ENCODE data around the gene TSEN2. TPM values are rescaled to one million over a fixed set of nuclear protein-coding genes. Genes with fewer than 3 reads are reported as not detected.

The TSEN2 gene
- total and polyA plus RNA-seq, 10 of the 15 experiments (the other 5 are each of a cell fraction or from before 2014, with no cell fraction given), result 17.7 to 32.3 (median 24.3) TPM

- ChIA-PET CTCF (interaction anchor here (1.4 to 1.5 kb wide), 2 partner anchors 9 to 18 kb away, joined by 3 to 6 read pairs; no protein-coding TSS in a partner anchor), POLR2A (interaction anchor here (0.8 kb wide), 1 partner anchor 11 kb away, joined by 3 read pairs; no protein-coding TSS in a partner anchor), RAD21 (ENCODE audit: unreplicated experiment) (no interaction called here), SMC1A (ENCODE audit: uncharacterized antibody, unreplicated experiment) (no interaction called here)
- Histone ChIP-seq H3K9ac (ENCODE audit: control insufficient read depth, insufficient read depth, low read length) (no peak overlapping the region), H3K36me3 (ENCODE audit: control insufficient read depth in 2 of 2, insufficient read depth in 2 of 2, low read length in 1 of 2) (peaks cover 0 to 11% of the 10 kb centered on the region in 2 experiments; a peak in 3 of 4 replicates), H4K20me1 (ENCODE audit: control insufficient read depth, insufficient read depth) (no peaks in the 10 kb centered on the region), H3K27ac (ENCODE audit: control insufficient read depth, insufficient read depth) (no peak overlapping the region), H3K79me2 (ENCODE audit: control insufficient read depth, insufficient read depth, low read length) (no peaks in the 10 kb centered on the region), H3K9me3 (replicated peaks; ENCODE audit: control insufficient read depth, insufficient read depth, low read length) (no peaks in the 10 kb centered on the region), H2AFZ (ENCODE audit: control insufficient read depth, low read depth, low read length) (no peak overlapping the region), H3K4me2 (ENCODE audit: control insufficient read depth, insufficient read depth) (no peak overlapping the region), H3K4me3 (no peak overlapping the region), H3K4me1 (ENCODE audit: control insufficient read depth, insufficient read depth, low read length) (no peaks in the 10 kb centered on the region), H3K27me3 (replicated peaks in 1 of 2; ENCODE audit: control insufficient read depth in 2 of 2, insufficient read depth in 2 of 2, low read length in 1 of 2) (no peaks in the 10 kb centered on the region)
- DNase-seq (ENCODE audit: low read depth, low spot score), result no peak
- in situ Hi-C loops (cut with MboI) (no loop called here), intact Hi-C loops (cut with micrococcal nuclease; ENCODE audit: unreplicated experiment) (no loop called here)
- WGBS (ENCODE audit: insufficient coverage, insufficient replicate concordance, low lambda C conversion rate, missing lambda C conversion rate), result 96% methylated on average over 4 of the region's 4 CpGs
- no TSS peak for BruUV-seq (replicated peaks)
- ATAC-seq, result no peak
- FAIRE-seq, result no peak
- no peak for TF ChIP-seq TBL1XR1 (IDR thresholded peaks at IDR 0.05; ENCODE audit: low read depth, low read length)
- TF ChIP-seq EP300 (IDR thresholded peaks at IDR 0.05; ENCODE audit: borderline replicate concordance in 1 of 2, control insufficient read depth in 1 of 2, low read depth in 2 of 2, low read length in 2 of 2), result no peak
- TF ChIP-seq, protein P1, sequence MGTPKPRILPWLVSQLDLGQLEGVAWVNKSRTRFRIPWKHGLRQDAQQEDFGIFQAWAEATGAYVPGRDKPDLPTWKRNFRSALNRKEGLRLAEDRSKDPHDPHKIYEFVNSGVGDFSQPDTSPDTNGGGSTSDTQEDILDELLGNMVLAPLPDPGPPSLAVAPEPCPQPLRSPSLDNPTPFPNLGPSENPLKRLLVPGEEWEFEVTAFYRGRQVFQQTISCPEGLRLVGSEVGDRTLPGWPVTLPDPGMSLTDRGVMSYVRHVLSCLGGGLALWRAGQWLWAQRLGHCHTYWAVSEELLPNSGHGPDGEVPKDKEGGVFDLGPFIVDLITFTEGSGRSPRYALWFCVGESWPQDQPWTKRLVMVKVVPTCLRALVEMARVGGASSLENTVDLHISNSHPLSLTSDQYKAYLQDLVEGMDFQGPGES (IDR thresholded peaks at IDR 0.05), result no peak
- TF ChIP-seq, protein P2, sequence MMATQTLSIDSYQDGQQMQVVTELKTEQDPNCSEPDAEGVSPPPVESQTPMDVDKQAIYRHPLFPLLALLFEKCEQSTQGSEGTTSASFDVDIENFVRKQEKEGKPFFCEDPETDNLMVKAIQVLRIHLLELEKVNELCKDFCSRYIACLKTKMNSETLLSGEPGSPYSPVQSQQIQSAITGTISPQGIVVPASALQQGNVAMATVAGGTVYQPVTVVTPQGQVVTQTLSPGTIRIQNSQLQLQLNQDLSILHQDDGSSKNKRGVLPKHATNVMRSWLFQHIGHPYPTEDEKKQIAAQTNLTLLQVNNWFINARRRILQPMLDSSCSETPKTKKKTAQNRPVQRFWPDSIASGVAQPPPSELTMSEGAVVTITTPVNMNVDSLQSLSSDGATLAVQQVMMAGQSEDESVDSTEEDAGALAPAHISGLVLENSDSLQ (IDR thresholded peaks at IDR 0.05), result no peak
- TF ChIP-seq USF1 (IDR thresholded peaks at IDR 0.05; ENCODE audit: borderline replicate concordance, extremely low read length, insufficient read depth, low read depth, low read length), result no peak
- no peak for TF ChIP-seq NFIC (IDR thresholded peaks at IDR 0.05; ENCODE audit: low read depth, low read length)
- TF ChIP-seq E4F1 (IDR thresholded peaks at IDR 0.05; ENCODE audit: borderline replicate concordance, partially characterized antibody), result no peak
- no peak for TF ChIP-seq SREBF2 (IDR thresholded peaks at IDR 0.05; ENCODE audit: low read length)
- TF ChIP-seq, protein P3, sequence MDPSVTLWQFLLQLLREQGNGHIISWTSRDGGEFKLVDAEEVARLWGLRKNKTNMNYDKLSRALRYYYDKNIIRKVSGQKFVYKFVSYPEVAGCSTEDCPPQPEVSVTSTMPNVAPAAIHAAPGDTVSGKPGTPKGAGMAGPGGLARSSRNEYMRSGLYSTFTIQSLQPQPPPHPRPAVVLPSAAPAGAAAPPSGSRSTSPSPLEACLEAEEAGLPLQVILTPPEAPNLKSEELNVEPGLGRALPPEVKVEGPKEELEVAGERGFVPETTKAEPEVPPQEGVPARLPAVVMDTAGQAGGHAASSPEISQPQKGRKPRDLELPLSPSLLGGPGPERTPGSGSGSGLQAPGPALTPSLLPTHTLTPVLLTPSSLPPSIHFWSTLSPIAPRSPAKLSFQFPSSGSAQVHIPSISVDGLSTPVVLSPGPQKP (IDR thresholded peaks at IDR 0.05; ENCODE audit: low read depth, low read length), result no peak
- TF ChIP-seq E2F8 (IDR thresholded peaks at IDR 0.05; ENCODE audit: low read depth, partially characterized antibody), result no peak
- no peak for TF ChIP-seq HDAC2 (IDR thresholded peaks at IDR 0.05)
- TF ChIP-seq NBN (IDR thresholded peaks at IDR 0.05), result no peak
Observed at GRCh38 chr3:12512534-12513118, 28.3 kb downstream of the TSEN2 start.
